Keratinocyte (primary cell): Measurements from ENCODE around the gene SND1.

ENCODE experiments used
- CTCF ChIP-seq, 3 experiments: IDR thresholded peaks in 1 of 3; conservative IDR thresholded peaks in 1 of 3; optimal IDR thresholded peaks in 1 of 3; 2 replicates in 2 of 3; 3 replicates in 1 of 3; pipeline versions ENCODE3 to v1.5.1; 2011; ENCODE audit warnings: low read length in 3 of 3, mild to moderate bottlenecking in 3 of 3, moderate library complexity in 2 of 3, control low read depth in 1 of 3, inconsistent platforms in 1 of 3; ENCODE audit not compliant: insufficient read depth in 2 of 3; ENCODE audit errors: extremely low read depth in 1 of 3
- EZH2 ChIP-seq: IDR thresholded peaks from one replicate; pipeline ENCODE4 v1.6.1; 2012; ENCODE audit warnings: inconsistent platforms, mild to moderate bottlenecking, low read length, moderate library complexity

GRCh38 chr7:128132426-128133069, 480.6 kb downstream of the SND1 start:
- no peak for TF ChIP-seq EZH2
- no peak for TF ChIP-seq CTCF (optimal IDR thresholded peaks at IDR 0.05 in 1 of 3, IDR thresholded peaks at IDR 0.05 in 1 of 3, conservative IDR thresholded peaks at IDR 0.05 in 1 of 3; ENCODE audit: extremely low read depth in 1 of 3, insufficient read depth in 2 of 3, low read length in 3 of 3)
